HepG2 (cell line): Measurements from ENCODE around the gene RBM45. TPM values are rescaled to one million over a fixed set of nuclear protein-coding genes. Genes with fewer than 3 reads are reported as not detected.

ENCODE experiments used
- DNMT3B ChIP-seq: conservative IDR thresholded peaks from 2 replicates; pipeline ENCODE4 v1.6.1; 2016; ENCODE audit warnings: missing biosample characterization, control low read depth
- KAT8 ChIP-seq: IDR thresholded peaks from 2 replicates; pipeline ENCODE4 v1.6.1; 2016; ENCODE audit warnings: missing genetic modification reagents, missing compliant biosample characterization
- KDM3A ChIP-seq: IDR thresholded peaks from 2 replicates; pipeline ENCODE4 v1.6.1; 2018; ENCODE audit warnings: low read depth, missing compliant biosample characterization
- KDM5B ChIP-seq: sonication (generic); formaldehyde crosslinking; IDR thresholded peaks from 2 replicates; pipeline ENCODE4 v1.4.0; 2020; ENCODE audit warnings: missing genetic modification reagents, mild to moderate bottlenecking, borderline replicate concordance
- NCOA5 ChIP-seq: sonication (generic); formaldehyde crosslinking; IDR thresholded peaks from 2 replicates; pipeline ENCODE4 v1.4.0; 2020; ENCODE audit warnings: missing genetic modification reagents
- PHF21A ChIP-seq: sonication (generic); formaldehyde crosslinking; IDR thresholded peaks from 2 replicates; pipeline ENCODE4 v1.5.0; 2020; ENCODE audit warnings: mild to moderate bottlenecking, missing genetic modification reagents
- SALL2 ChIP-seq: sonication (generic); formaldehyde crosslinking; IDR thresholded peaks from 2 replicates; pipeline ENCODE4 v1.8.1; 2023; ENCODE audit warnings: mild to moderate bottlenecking, missing genetic modification reagents, inconsistent platforms
- ZFP37 ChIP-seq: sonication (generic); formaldehyde crosslinking; IDR thresholded peaks from 2 replicates; pipeline ENCODE4 v1.4.0; 2020; ENCODE audit warnings: missing genetic modification reagents, borderline replicate concordance
- ZNF30 ChIP-seq: sonication (generic); formaldehyde crosslinking; IDR thresholded peaks from 2 replicates; pipeline ENCODE4 v1.5.0; 2020; ENCODE audit warnings: mild to moderate bottlenecking, missing genetic modification reagents
- ZNF674 ChIP-seq: sonication (generic); formaldehyde crosslinking; IDR thresholded peaks from 2 replicates; pipeline ENCODE4 v1.5.0; 2020; ENCODE audit warnings: low read depth, mild to moderate bottlenecking, missing genetic modification reagents
- polyA plus RNA-seq, 8 experiments: library from polyadenylated mRNA; depleted of rRNA in 3 of 8; stranded (reverse) in 7 of 8; unstranded in 1 of 8; fragments of >200 nt; fragmentation: Illumina TruSeq in 4 of 8; extraction: Trizol in 4 of 8; gene quantifications; 2 replicates each; pipeline versions ENCODE4 v1.2.1 to v1.2.3, GENCODE V29; 2011 to 2016; ENCODE audit warnings: low read depth in 4 of 8, missing spikeins in 1 of 8, mixed read lengths in 1 of 8; ENCODE audit not compliant: insufficient read depth in 1 of 8
- total RNA-seq, 5 experiments: library from RNA; depleted of rRNA; stranded (reverse); fragments of >200 nt; fragmentation: Illumina TruSeq; extraction: Trizol; gene quantifications; 2 replicates each; pipeline ENCODE4 v1.2.3, GENCODE V29; 2016; ENCODE audit warnings: low read depth in 1 of 5
- TF ChIP-seq, protein P1 (sequence below): sonication (generic); formaldehyde crosslinking; IDR thresholded peaks from 2 replicates; pipeline ENCODE4 v1.4.0; 2020; ENCODE audit warnings: missing genetic modification reagents
- TF ChIP-seq, protein P2 (sequence below): fragments of 450-650 bp; IDR thresholded peaks from 2 replicates; pipeline ENCODE4 v1.6.1; 2016
- TF ChIP-seq, protein P3 (sequence below): IDR thresholded peaks from 2 replicates; pipeline ENCODE4 v1.6.1; 2012; ENCODE audit warnings: low read length, improper control_type of control experiment
- TF ChIP-seq, protein P4 (sequence below): fragments of 450-650 bp; IDR thresholded peaks from 2 replicates; pipeline ENCODE4 v1.6.1; 2017

The RBM45 gene
- total and polyA plus RNA-seq, 2 of the 13 experiments (the other 11 are each of a cell fraction or from before 2014, with no cell fraction given), result 5.7 to 25.2 TPM

DNA sequence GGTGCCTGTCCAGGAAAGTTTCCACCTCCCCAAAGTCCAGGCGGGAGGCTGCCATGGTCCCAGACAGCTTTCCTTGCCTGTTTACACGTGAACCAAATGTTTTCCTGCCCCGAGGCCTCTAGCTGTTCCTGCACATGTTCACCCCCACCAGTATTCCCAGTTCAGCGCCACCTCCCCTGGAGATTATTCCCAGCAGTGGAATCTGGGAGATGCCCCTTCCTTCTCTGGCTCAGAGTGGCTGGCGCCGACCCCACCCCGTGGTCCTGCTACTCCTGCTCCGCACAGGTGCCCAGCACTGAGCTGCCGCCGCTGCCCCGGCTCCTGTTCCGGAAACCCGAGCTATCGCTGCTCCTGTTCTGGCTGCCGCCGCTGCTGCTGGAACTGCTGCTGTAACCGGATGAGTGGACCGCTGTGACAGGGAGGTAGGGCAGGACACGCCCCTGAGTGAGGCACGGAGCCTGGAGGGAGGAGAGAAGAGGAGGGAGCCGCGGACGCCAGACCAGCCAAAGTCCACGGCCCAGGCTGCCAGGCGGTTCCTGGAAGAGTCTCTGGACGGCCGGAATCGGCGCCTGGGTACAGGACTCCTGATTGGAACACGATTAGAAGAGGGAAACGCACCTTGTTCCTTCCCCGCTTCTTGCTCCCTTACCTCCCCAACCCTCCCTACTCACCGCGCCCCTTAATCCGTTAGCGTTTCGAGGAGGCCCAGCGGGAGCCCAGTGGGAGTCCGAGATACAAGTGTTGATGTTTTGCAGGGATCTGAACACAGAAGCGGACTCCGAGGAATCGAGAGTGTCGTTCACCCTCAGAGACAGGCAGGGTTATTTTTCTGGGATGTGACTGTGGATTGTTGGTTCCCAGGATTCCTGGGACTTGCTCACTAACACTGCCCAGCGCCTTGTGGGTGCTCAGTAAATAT, 39.6 kb upstream of the RBM45 start, which contains the start of gene PDE11A (continued):
- TF ChIP-seq KDM5B (CRISPR knock-in tag) (peak; percentile 28; the same call in 1 of the 2 replicates), SALL2 (CRISPR knock-in tag) (peak; percentile 46), KAT8 (peak; percentile 78; the same call in 1 of the 2 replicates), NCOA5 (CRISPR knock-in tag) (no peak), KDM3A (CRISPR knock-in tag) (peak; percentile 81; the same call in 1 of the 2 replicates), ZFP37 (CRISPR knock-in tag) (peak; percentile 46; the same call in 1 of the 2 replicates), ZNF674 (CRISPR knock-in tag) (no peak), DNMT3B (CRISPR knock-in tag) (no peak), PHF21A (peak; percentile 69), ZNF30 (CRISPR knock-in tag) (0 out of 2 replicates have a peak, but pooled peaks have one; percentile 79)
- TF ChIP-seq, protein P1, sequence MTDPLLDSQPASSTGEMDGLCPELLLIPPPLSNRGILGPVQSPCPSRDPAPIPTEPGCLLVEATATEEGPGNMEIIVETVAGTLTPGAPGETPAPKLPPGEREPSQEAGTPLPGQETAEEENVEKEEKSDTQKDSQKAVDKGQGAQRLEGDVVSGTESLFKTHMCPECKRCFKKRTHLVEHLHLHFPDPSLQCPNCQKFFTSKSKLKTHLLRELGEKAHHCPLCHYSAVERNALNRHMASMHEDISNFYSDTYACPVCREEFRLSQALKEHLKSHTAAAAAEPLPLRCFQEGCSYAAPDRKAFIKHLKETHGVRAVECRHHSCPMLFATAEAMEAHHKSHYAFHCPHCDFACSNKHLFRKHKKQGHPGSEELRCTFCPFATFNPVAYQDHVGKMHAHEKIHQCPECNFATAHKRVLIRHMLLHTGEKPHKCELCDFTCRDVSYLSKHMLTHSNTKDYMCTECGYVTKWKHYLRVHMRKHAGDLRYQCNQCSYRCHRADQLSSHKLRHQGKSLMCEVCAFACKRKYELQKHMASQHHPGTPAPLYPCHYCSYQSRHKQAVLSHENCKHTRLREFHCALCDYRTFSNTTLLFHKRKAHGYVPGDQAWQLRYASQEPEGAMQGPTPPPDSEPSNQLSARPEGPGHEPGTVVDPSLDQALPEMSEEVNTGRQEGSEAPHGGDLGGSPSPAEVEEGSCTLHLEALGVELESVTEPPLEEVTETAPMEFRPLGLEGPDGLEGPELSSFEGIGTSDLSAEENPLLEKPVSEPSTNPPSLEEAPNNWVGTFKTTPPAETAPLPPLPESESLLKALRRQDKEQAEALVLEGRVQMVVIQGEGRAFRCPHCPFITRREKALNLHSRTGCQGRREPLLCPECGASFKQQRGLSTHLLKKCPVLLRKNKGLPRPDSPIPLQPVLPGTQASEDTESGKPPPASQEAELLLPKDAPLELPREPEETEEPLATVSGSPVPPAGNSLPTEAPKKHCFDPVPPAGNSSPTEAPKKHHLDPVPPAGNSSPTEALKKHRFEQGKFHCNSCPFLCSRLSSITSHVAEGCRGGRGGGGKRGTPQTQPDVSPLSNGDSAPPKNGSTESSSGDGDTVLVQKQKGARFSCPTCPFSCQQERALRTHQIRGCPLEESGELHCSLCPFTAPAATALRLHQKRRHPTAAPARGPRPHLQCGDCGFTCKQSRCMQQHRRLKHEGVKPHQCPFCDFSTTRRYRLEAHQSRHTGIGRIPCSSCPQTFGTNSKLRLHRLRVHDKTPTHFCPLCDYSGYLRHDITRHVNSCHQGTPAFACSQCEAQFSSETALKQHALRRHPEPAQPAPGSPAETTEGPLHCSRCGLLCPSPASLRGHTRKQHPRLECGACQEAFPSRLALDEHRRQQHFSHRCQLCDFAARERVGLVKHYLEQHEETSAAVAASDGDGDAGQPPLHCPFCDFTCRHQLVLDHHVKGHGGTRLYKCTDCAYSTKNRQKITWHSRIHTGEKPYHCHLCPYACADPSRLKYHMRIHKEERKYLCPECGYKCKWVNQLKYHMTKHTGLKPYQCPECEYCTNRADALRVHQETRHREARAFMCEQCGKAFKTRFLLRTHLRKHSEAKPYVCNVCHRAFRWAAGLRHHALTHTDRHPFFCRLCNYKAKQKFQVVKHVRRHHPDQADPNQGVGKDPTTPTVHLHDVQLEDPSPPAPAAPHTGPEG (CRISPR knock-in tag), result no peak; the same call in 1 of the 2 replicates
- TF ChIP-seq, protein P2, sequence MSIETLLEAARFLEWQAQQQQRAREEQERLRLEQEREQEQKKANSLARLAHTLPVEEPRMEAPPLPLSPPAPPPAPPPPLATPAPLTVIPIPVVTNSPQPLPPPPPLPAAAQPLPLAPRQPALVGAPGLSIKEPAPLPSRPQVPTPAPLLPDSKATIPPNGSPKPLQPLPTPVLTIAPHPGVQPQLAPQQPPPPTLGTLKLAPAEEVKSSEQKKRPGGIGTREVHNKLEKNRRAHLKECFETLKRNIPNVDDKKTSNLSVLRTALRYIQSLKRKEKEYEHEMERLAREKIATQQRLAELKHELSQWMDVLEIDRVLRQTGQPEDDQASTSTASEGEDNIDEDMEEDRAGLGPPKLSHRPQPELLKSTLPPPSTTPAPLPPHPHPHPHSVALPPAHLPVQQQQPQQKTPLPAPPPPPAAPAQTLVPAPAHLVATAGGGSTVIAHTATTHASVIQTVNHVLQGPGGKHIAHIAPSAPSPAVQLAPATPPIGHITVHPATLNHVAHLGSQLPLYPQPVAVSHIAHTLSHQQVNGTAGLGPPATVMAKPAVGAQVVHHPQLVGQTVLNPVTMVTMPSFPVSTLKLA, result no peak
- TF ChIP-seq, protein P3, sequence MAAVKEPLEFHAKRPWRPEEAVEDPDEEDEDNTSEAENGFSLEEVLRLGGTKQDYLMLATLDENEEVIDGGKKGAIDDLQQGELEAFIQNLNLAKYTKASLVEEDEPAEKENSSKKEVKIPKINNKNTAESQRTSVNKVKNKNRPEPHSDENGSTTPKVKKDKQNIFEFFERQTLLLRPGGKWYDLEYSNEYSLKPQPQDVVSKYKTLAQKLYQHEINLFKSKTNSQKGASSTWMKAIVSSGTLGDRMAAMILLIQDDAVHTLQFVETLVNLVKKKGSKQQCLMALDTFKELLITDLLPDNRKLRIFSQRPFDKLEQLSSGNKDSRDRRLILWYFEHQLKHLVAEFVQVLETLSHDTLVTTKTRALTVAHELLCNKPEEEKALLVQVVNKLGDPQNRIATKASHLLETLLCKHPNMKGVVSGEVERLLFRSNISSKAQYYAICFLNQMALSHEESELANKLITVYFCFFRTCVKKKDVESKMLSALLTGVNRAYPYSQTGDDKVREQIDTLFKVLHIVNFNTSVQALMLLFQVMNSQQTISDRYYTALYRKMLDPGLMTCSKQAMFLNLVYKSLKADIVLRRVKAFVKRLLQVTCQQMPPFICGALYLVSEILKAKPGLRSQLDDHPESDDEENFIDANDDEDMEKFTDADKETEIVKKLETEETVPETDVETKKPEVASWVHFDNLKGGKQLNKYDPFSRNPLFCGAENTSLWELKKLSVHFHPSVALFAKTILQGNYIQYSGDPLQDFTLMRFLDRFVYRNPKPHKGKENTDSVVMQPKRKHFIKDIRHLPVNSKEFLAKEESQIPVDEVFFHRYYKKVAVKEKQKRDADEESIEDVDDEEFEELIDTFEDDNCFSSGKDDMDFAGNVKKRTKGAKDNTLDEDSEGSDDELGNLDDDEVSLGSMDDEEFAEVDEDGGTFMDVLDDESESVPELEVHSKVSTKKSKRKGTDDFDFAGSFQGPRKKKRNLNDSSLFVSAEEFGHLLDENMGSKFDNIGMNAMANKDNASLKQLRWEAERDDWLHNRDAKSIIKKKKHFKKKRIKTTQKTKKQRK, result no peak
- TF ChIP-seq, protein P4, sequence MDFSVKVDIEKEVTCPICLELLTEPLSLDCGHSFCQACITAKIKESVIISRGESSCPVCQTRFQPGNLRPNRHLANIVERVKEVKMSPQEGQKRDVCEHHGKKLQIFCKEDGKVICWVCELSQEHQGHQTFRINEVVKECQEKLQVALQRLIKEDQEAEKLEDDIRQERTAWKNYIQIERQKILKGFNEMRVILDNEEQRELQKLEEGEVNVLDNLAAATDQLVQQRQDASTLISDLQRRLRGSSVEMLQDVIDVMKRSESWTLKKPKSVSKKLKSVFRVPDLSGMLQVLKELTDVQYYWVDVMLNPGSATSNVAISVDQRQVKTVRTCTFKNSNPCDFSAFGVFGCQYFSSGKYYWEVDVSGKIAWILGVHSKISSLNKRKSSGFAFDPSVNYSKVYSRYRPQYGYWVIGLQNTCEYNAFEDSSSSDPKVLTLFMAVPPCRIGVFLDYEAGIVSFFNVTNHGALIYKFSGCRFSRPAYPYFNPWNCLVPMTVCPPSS, result no peak
